ENCODE measurements around the gene CASP8.

DNA sequence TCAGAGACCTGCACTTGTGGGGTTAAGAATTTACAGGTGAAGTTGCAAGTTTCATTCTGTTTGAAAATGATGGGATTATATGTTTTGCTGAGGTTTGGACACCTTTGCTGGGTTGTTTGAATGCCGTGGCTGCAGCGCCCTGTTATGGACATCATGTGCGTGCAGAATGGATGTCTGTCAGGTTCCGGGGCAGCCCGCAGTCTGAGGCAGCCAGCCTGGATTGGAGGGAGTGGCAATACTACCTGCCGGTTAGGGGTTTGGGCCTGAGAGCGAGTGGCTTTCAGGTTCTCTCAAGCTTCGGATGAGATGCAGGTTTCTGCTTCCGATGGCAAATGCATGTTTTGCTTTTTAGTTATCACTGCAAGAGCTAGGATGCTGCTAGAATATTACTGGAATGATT, 1.1 kb downstream of the CASP8 start:
- TF ChIP-seq EZH2 (IDR thresholded peaks at IDR 0.05; ENCODE audit: insufficient read depth, poor library complexity, severe bottlenecking): no peak
- TF ChIP-seq EZH2phosphoT487 (IDR thresholded peaks at IDR 0.05; ENCODE audit: insufficient read depth, low read depth): no peak

All from GM23248 (cell line).